Astrocyte (in vitro differentiated cells and primary cell): ENCODE results near the gene SYNGR4. TPM values are rescaled to one million over a fixed set of nuclear protein-coding genes. Genes with fewer than 3 reads are reported as not detected.
A peak's percentile ranks its signal among the peaks of the same experiment; 100 is the strongest.

ENCODE experiments used
- DNase-seq: peaks from one replicate; pipeline ENCODE4 v3.0.0-alpha.2; 2010; ENCODE audit warnings: low read depth
- FAIRE-seq: peaks from 2 replicates; lab custom pipeline; 2011; peaks lifted over from hg19 to GRCh38; lab: Jason Lieb, UNC
- H2AFZ ChIP-seq: 2 replicates; pipeline ENCODE4 v1.6.0; 2012; ENCODE audit warnings: low read depth, low read length, inconsistent platforms
- H3K27ac ChIP-seq: 2 replicates; pipeline ENCODE4 v1.5.1; 2011; ENCODE audit warnings: low read depth, low read length, inconsistent platforms
- H3K27me3 ChIP-seq: 2 replicates; pipeline ENCODE4 v1.6.0; 2011; ENCODE audit warnings: low read length, inconsistent platforms; ENCODE audit not compliant: insufficient read depth
- H3K36me3 ChIP-seq: 2 replicates; pipeline ENCODE4 v1.5.1; 2011; ENCODE audit warnings: low read length, inconsistent platforms; ENCODE audit not compliant: insufficient read depth
- H3K4me1 ChIP-seq: 2 replicates; pipeline ENCODE4 v1.5.1; 2011; ENCODE audit warnings: low read length, inconsistent platforms; ENCODE audit not compliant: insufficient read depth
- H3K4me2 ChIP-seq: 2 replicates; pipeline ENCODE4 v1.6.0; 2012; ENCODE audit warnings: low read length, inconsistent platforms
- H3K4me3 ChIP-seq: 2 replicates; pipeline ENCODE4 v1.5.1; 2011; ENCODE audit warnings: low read depth, mild to moderate bottlenecking, low read length, inconsistent platforms; ENCODE audit not compliant: insufficient read depth
- H3K79me2 ChIP-seq: 2 replicates; pipeline ENCODE4 v1.6.0; 2012; ENCODE audit warnings: mild to moderate bottlenecking, low read length, inconsistent platforms; ENCODE audit not compliant: insufficient read depth
- H3K9ac ChIP-seq: 2 replicates; pipeline ENCODE4 v1.6.0; 2012; ENCODE audit warnings: mild to moderate bottlenecking, low read length, inconsistent platforms
- H3K9me3 ChIP-seq: 2 replicates; pipeline ENCODE4 v1.5.1; 2012; ENCODE audit warnings: low read depth, mild to moderate bottlenecking, low read length, inconsistent platforms; ENCODE audit not compliant: insufficient read depth
- H4K20me1 ChIP-seq: 2 replicates; pipeline ENCODE4 v1.6.0; 2012; ENCODE audit warnings: low read length, inconsistent platforms; ENCODE audit not compliant: insufficient read depth
- H3K27ac Mint-ChIP-seq: one replicate; pipeline ENCODE4 v1.8.0; 2021; ENCODE audit warnings: mild to moderate bottlenecking, mixed read lengths; ENCODE audit not compliant: unreplicated experiment
- H3K27me3 Mint-ChIP-seq: one replicate; pipeline ENCODE4 v1.8.0; 2021; ENCODE audit warnings: low read depth, mixed read lengths; ENCODE audit not compliant: unreplicated experiment
- H3K36me3 Mint-ChIP-seq: one replicate; pipeline ENCODE4 v1.8.0; 2021; ENCODE audit warnings: low read depth, mixed read lengths; ENCODE audit not compliant: unreplicated experiment
- H3K4me1 Mint-ChIP-seq: one replicate; pipeline ENCODE4 v1.8.0; 2021; ENCODE audit warnings: low read depth, mixed read lengths; ENCODE audit not compliant: unreplicated experiment
- H3K4me3 Mint-ChIP-seq: one replicate; pipeline ENCODE4 v1.8.0; 2021; ENCODE audit warnings: mild to moderate bottlenecking, moderate library complexity, mixed read lengths; ENCODE audit not compliant: unreplicated experiment
- H3K9me3 Mint-ChIP-seq: one replicate; pipeline ENCODE4 v1.8.0; 2021; ENCODE audit warnings: mild to moderate bottlenecking, mixed read lengths; ENCODE audit not compliant: unreplicated experiment
- CTCF ChIP-seq: IDR thresholded peaks from 2 replicates; pipeline ENCODE4 v1.5.1; 2011; ENCODE audit warnings: low read depth, mild to moderate bottlenecking, inconsistent platforms, low read length, moderate library complexity; ENCODE audit not compliant: insufficient read depth
- EZH2 ChIP-seq: IDR thresholded peaks from 2 replicates; pipeline ENCODE4 v1.6.1; 2012; ENCODE audit warnings: mild to moderate bottlenecking, low read length, inconsistent platforms; ENCODE audit not compliant: insufficient read depth
- total RNA-seq: library from RNA; stranded (reverse); gene quantifications from 2 replicates; pipeline ENCODE4 v1.2.1, GENCODE V29; 2021

Gene SYNGR4
- total RNA-seq, 1 donor from 2014 or later, result not detected

GRCh38 chr19:48401287-48401686, 37.1 kb downstream of the SYNGR4 start:
- H3K9me3 ChIP-seq, result peaks cover 4% of the 10 kb centered on the region
- no peak overlapping the region for H3K9ac ChIP-seq
- no peaks in the 10 kb centered on the region for H4K20me1 ChIP-seq
- no peaks in the 10 kb centered on the region for H3K27me3 ChIP-seq
- Mint-ChIP-seq H3K9me3 (peaks cover 3% of the 10 kb centered on the region), H3K27me3 (no peaks in the 10 kb centered on the region), H3K4me1 (peaks cover 9% of the 10 kb centered on the region), H3K27ac (no peak overlapping the region), H3K36me3 (peaks cover 11% of the 10 kb centered on the region), H3K4me3 (no peak overlapping the region)
- no peak for DNase-seq
- no peak for FAIRE-seq
- H3K36me3 ChIP-seq, result no peaks in the 10 kb centered on the region
- H3K27ac ChIP-seq, result no peak overlapping the region
- H3K4me2 ChIP-seq, result no peak overlapping the region
- H2AFZ ChIP-seq, result no peak overlapping the region
- no peak for TF ChIP-seq CTCF
- TF ChIP-seq EZH2, result no peak
- peaks cover 2% of the 10 kb centered on the region for H3K79me2 ChIP-seq
- H3K4me3 ChIP-seq, result no peak overlapping the region
- H3K4me1 ChIP-seq, result peaks cover 3% of the 10 kb centered on the region

- peak; percentile 56 for DNase-seq
- no peak for FAIRE-seq
Observed at GRCh38 chr19:48403606-48404005, 39.4 kb downstream of the SYNGR4 start.

More at GRCh38 chr19:48403606-48404005, 39.4 kb downstream of the SYNGR4 start:
- H3K9me3 ChIP-seq, result peaks cover 4% of the 10 kb centered on the region
- no peaks in the 10 kb centered on the region for H3K27me3 ChIP-seq
- Mint-ChIP-seq H3K27me3 (no peaks in the 10 kb centered on the region), H3K36me3 (peaks cover 9% of the 10 kb centered on the region), H3K27ac (no peak overlapping the region), H3K9me3 (peaks cover 2% of the 10 kb centered on the region), H3K4me1 (peaks cover 2% of the 10 kb centered on the region), H3K4me3 (peak overlapping the region; percentile 17)
- no peak overlapping the region for H2AFZ ChIP-seq
- no peak overlapping the region for H3K4me2 ChIP-seq
- TF ChIP-seq EZH2 (no peak), CTCF (no peak)
- no peak overlapping the region for H3K9ac ChIP-seq
- H3K27ac ChIP-seq, result no peak overlapping the region
- H3K36me3 ChIP-seq, result no peaks in the 10 kb centered on the region
- no peak overlapping the region for H3K4me3 ChIP-seq
- no peaks in the 10 kb centered on the region for H3K4me1 ChIP-seq
- no peaks in the 10 kb centered on the region for H3K79me2 ChIP-seq
- H4K20me1 ChIP-seq, result no peaks in the 10 kb centered on the region
